Glutamatergic neuron (in vitro differentiated cells): ENCODE data around the gene PCK1. TPM values are rescaled to one million over a fixed set of nuclear protein-coding genes. Genes with fewer than 3 reads are reported as not detected.

Source experiments
- DNase-seq: peaks from one replicate; pipeline ENCODE4 v3.0.0; 2022
- H3K27ac Mint-ChIP-seq: one replicate; pipeline ENCODE4 v1.8.0; 2020; ENCODE audit warnings: mild to moderate bottlenecking, mixed read lengths, inconsistent platforms; ENCODE audit not compliant: unreplicated experiment
- H3K27me3 Mint-ChIP-seq: one replicate; pipeline ENCODE4 v1.8.0; 2020; ENCODE audit warnings: mild to moderate bottlenecking, moderate library complexity, mixed read lengths, inconsistent platforms; ENCODE audit not compliant: unreplicated experiment
- H3K36me3 Mint-ChIP-seq: one replicate; pipeline ENCODE4 v1.8.0; 2020; ENCODE audit warnings: mild to moderate bottlenecking, mixed read lengths, inconsistent platforms; ENCODE audit not compliant: unreplicated experiment
- H3K4me1 Mint-ChIP-seq: one replicate; pipeline ENCODE4 v1.8.0; 2020; ENCODE audit warnings: mild to moderate bottlenecking, low read depth, mixed read lengths, inconsistent platforms; ENCODE audit not compliant: unreplicated experiment
- H3K4me3 Mint-ChIP-seq: one replicate; pipeline ENCODE4 v1.8.0; 2020; ENCODE audit warnings: mild to moderate bottlenecking, mixed read lengths, inconsistent platforms; ENCODE audit not compliant: unreplicated experiment
- H3K9me3 Mint-ChIP-seq: one replicate; pipeline ENCODE4 v1.8.0; 2020; ENCODE audit warnings: mild to moderate bottlenecking, moderate library complexity, mixed read lengths, inconsistent platforms; ENCODE audit not compliant: unreplicated experiment
- CTCF ChIP-seq: fragments of 200-600 bp; sonication (generic); IDR thresholded peaks from one replicate; pipeline ENCODE4 v1.5.0; 2021; ENCODE audit not compliant: partially characterized antibody, unreplicated experiment
- total RNA-seq: library from RNA; stranded (reverse); fragmentation: NEBNext Ultra II Directional; extraction: Animal tissue kit (Norgen Biotek cat#: 25700); gene quantifications from one replicate; pipeline ENCODE4 v1.2.1, GENCODE V29; 2021; ENCODE audit not compliant: unreplicated experiment

The PCK1 gene
- total RNA-seq, 1 donor from 2014 or later, result not detected

- peaks cover 2% of the 10 kb centered on the region for H3K27me3 Mint-ChIP-seq
- no peaks in the 10 kb centered on the region for H3K36me3 Mint-ChIP-seq
- H3K4me1 Mint-ChIP-seq, result peaks cover 8% of the 10 kb centered on the region
- H3K27ac Mint-ChIP-seq, result no peak overlapping the region
- no peak overlapping the region for H3K4me3 Mint-ChIP-seq
- no peak for TF ChIP-seq CTCF
- DNase-seq, result no peak
- H3K9me3 Mint-ChIP-seq, result peaks cover 8% of the 10 kb centered on the region
Observed at GRCh38 chr20:57567471-57568079, 6.7 kb downstream of the PCK1 start.

GRCh38 chr20:57568088-57568896 lies 7.4 kb downstream of the PCK1 start:
- no peak overlapping the region for H3K27ac Mint-ChIP-seq
- no peak for DNase-seq
- H3K4me3 Mint-ChIP-seq, result no peak overlapping the region
- H3K4me1 Mint-ChIP-seq, result peaks cover 8% of the 10 kb centered on the region
- peaks cover 2% of the 10 kb centered on the region for H3K27me3 Mint-ChIP-seq
- H3K9me3 Mint-ChIP-seq, result peaks cover 8% of the 10 kb centered on the region
- no peak for TF ChIP-seq CTCF
- no peaks in the 10 kb centered on the region for H3K36me3 Mint-ChIP-seq

- Mint-ChIP-seq H3K36me3 (no peaks in the 10 kb centered on the region), H3K4me3 (no peak overlapping the region), H3K4me1 (peaks cover 8% of the 10 kb centered on the region), H3K27ac (no peak overlapping the region), H3K9me3 (peaks cover 5% of the 10 kb centered on the region), H3K27me3 (peaks cover 2% of the 10 kb centered on the region)
- no peak for DNase-seq
- TF ChIP-seq CTCF, result no peak
Observed at GRCh38 chr20:57568960-57569359, 8.1 kb downstream of the PCK1 start.

- no peak for TF ChIP-seq CTCF
- H3K27ac Mint-ChIP-seq, result no peak overlapping the region
- H3K4me1 Mint-ChIP-seq, result peaks cover 8% of the 10 kb centered on the region
- H3K36me3 Mint-ChIP-seq, result no peaks in the 10 kb centered on the region
- no peak overlapping the region for H3K4me3 Mint-ChIP-seq
- no peak for DNase-seq
- peaks cover 5% of the 10 kb centered on the region for H3K9me3 Mint-ChIP-seq
- H3K27me3 Mint-ChIP-seq, result peaks cover 2% of the 10 kb centered on the region
Observed at GRCh38 chr20:57570145-57570850, 9.4 kb downstream of the PCK1 start.

GRCh38 chr20:57570920-57571319 lies 10.0 kb downstream of the PCK1 start:
- Mint-ChIP-seq H3K27ac (no peak overlapping the region), H3K4me3 (no peak overlapping the region), H3K4me1 (peaks cover 8% of the 10 kb centered on the region), H3K9me3 (peaks cover 5% of the 10 kb centered on the region), H3K27me3 (peaks cover 2% of the 10 kb centered on the region), H3K36me3 (no peaks in the 10 kb centered on the region)
- no peak for TF ChIP-seq CTCF
- no peak for DNase-seq
